Liver (tissue), 9 donors: ENCODE measurements around the gene CCDC196. TPM values are rescaled to one million over a fixed set of nuclear protein-coding genes. Genes with fewer than 3 reads are reported as not detected.

Experiments
- DNase-seq: peaks from one replicate; pipeline ENCODE4 v3.0.0-alpha.2; 2017; ENCODE audit warnings: low spot score
- H3K27ac ChIP-seq, 2 donors: one replicate each; pipeline ENCODE4 v1.7.0; 2013; ENCODE audit warnings: inconsistent platforms in 2 of 2, low read length in 2 of 2, control low read depth in 1 of 2, low read depth in 1 of 2, mild to moderate bottlenecking in 1 of 2
- H3K27me3 ChIP-seq, 4 donors: one replicate each; pipeline versions ENCODE4 v1.6.1 to v1.7.0; 2013; ENCODE audit warnings: low read length in 3 of 4, inconsistent platforms in 1 of 4, mild to moderate bottlenecking in 1 of 4, moderate library complexity in 1 of 4; ENCODE audit not compliant: control insufficient read depth in 4 of 4, insufficient read depth in 4 of 4
- H3K36me3 ChIP-seq, 4 donors: one replicate each; pipeline versions ENCODE4 v1.6.1 to v1.7.0; 2013; ENCODE audit warnings: low read length in 3 of 4, mild to moderate bottlenecking in 3 of 4, low read depth in 1 of 4, moderate library complexity in 1 of 4; ENCODE audit not compliant: control insufficient read depth in 4 of 4, insufficient read depth in 3 of 4
- H3K4me1 ChIP-seq, 4 donors: one replicate each; pipeline versions ENCODE4 v1.6.1 to v1.7.0; 2013; ENCODE audit warnings: low read length in 3 of 4, mild to moderate bottlenecking in 3 of 4, moderate library complexity in 1 of 4; ENCODE audit not compliant: control insufficient read depth in 4 of 4, insufficient read depth in 4 of 4
- H3K4me3 ChIP-seq, 3 donors: one replicate each; pipeline versions ENCODE4 v1.6.1 to v1.7.0; 2013; ENCODE audit warnings: low read length in 3 of 3, control low read depth in 1 of 3, low read depth in 1 of 3, mild to moderate bottlenecking in 1 of 3
- H3K9ac ChIP-seq, 2 donors: one replicate each; pipeline ENCODE4 v1.7.0; 2013; ENCODE audit warnings: low read length in 2 of 2, mild to moderate bottlenecking in 2 of 2, moderate library complexity in 2 of 2, control low read depth in 1 of 2, low read depth in 1 of 2
- H3K9me3 ChIP-seq, 4 donors: one replicate each; pipeline versions ENCODE4 v1.6.1 to v1.7.0; 2013; ENCODE audit warnings: low read length in 3 of 4; ENCODE audit not compliant: control insufficient read depth in 4 of 4
- CTCF ChIP-seq: fragments of 150-350 bp; IDR thresholded peaks from 2 replicates; pipeline ENCODE4 v1.5.1; 2017; ENCODE audit warnings: improper control_type of control experiment, low read depth, low read length; ENCODE audit not compliant: missing input control
- EGR1 ChIP-seq, 2 donors: IDR thresholded peaks; 2 replicates each; pipeline ENCODE4 v1.6.1; 2016 to 2018; ENCODE audit warnings: antibody characterized with exemption in 2 of 2, low read depth in 2 of 2
- FOXA1 ChIP-seq: IDR thresholded peaks from 2 replicates; pipeline ENCODE4 v1.6.1; 2016; ENCODE audit warnings: antibody characterized with exemption
- FOXA2 ChIP-seq: IDR thresholded peaks from 2 replicates; pipeline ENCODE4 v1.6.1; 2016; ENCODE audit warnings: antibody characterized with exemption
- HNF4A ChIP-seq, 2 donors: conservative IDR thresholded peaks; 2 replicates each; pipeline ENCODE4 v1.6.1; 2016; ENCODE audit warnings: antibody characterized with exemption in 2 of 2, mild to moderate bottlenecking in 2 of 2
- HNF4G ChIP-seq: IDR thresholded peaks from 2 replicates; pipeline ENCODE4 v1.6.1; 2016; ENCODE audit warnings: antibody characterized with exemption
- JUND ChIP-seq, 2 donors: IDR thresholded peaks; 2 replicates each; pipeline ENCODE4 v1.6.1; 2016; ENCODE audit warnings: antibody characterized with exemption in 2 of 2
- MAX ChIP-seq: IDR thresholded peaks from 2 replicates; pipeline ENCODE4 v1.6.1; 2016; ENCODE audit warnings: antibody characterized with exemption
- RAD21 ChIP-seq, 2 donors: IDR thresholded peaks; 2 replicates each; pipeline ENCODE4 v1.6.1; 2016; ENCODE audit warnings: antibody characterized with exemption in 2 of 2, mild to moderate bottlenecking in 2 of 2
- REST ChIP-seq: IDR thresholded peaks from 2 replicates; pipeline ENCODE4 v1.6.1; 2016; ENCODE audit warnings: antibody characterized with exemption, mild to moderate bottlenecking
- SP1 ChIP-seq: IDR thresholded peaks from 2 replicates; pipeline ENCODE4 v1.6.1; 2018; ENCODE audit warnings: antibody characterized with exemption, mild to moderate bottlenecking
- ZBTB33 ChIP-seq: IDR thresholded peaks from 2 replicates; pipeline ENCODE4 v1.6.1; 2016; ENCODE audit warnings: antibody characterized with exemption
- WGBS: extraction: QIAGEN DNeasy Blood & Tissue Kit; methylation state at CpG from one replicate; pipeline ENCODE4 v1.1.7; 2013; 5-methylcytosine and 5-hydroxymethylcytosine counted together
- polyA plus RNA-seq, 2 donors: library from polyadenylated mRNA; stranded (reverse) in 1 of 2; unstranded in 1 of 2; fragments of 200-250 nt in 1 of 2; fragments of >200 nt in 1 of 2; fragmentation: Nextera tagmentation in 1 of 2; extraction: Ambion mirVana in 1 of 2; gene quantifications; one replicate each; pipeline versions ENCODE4 v1.2.1 to v1.2.3, GENCODE V29; 2013 to 2015
- total RNA-seq, 2 donors: library from RNA; depleted of rRNA; stranded (reverse); fragments of >200 nt; gene quantifications; one replicate each; pipeline ENCODE4 v1.2.3, GENCODE V29; 2014
- TF ChIP-seq, protein P1 (sequence below): IDR thresholded peaks from 2 replicates; pipeline ENCODE4 v1.6.1; 2016; ENCODE audit warnings: antibody characterized with exemption
- donor health status: healthy.
- donor health status: healthy.
- donor health status: healthy.
- donor health status: healthy.
- donor health status: healthy.

The CCDC196 gene
- total and polyA plus RNA-seq, 4 donors = 5.4 to 11.4 (median 5.7) TPM; not detected in 1

DNA sequence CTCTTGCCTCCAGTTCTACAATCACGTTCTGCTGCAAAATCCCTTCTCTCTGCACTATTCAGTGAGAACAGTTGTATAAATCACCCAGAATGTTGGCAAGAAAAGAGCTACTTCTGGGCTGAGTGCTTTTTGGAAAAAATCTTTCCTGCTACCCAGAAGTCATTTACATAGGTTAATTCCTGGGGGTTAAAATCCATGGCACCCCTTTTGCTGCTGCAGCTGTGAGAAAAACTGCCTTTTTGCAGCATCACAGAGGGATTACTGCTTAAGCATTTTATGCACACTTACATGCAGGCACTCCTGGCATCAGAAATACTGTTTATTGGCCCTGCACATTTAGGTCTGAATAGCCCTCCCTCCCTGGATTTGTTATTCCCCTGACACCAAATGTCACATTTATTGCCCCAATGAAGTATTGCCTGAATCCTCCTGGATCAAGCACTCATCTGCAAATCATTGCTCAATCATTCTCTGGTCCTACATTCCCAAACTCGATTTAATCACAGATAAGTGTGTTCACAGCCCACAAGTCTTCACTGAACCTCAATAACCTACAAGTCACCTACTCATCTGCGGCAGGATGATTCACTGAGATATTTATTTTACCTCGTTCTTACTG is 43.1 kb upstream of the CCDC196 start (continued):
- TF ChIP-seq CTCF = no peak
- no peak for TF ChIP-seq FOXA2
- TF ChIP-seq HNF4G = no peak
- no peak for TF ChIP-seq HNF4A (conservative IDR thresholded peaks at IDR 0.05)

DNA sequence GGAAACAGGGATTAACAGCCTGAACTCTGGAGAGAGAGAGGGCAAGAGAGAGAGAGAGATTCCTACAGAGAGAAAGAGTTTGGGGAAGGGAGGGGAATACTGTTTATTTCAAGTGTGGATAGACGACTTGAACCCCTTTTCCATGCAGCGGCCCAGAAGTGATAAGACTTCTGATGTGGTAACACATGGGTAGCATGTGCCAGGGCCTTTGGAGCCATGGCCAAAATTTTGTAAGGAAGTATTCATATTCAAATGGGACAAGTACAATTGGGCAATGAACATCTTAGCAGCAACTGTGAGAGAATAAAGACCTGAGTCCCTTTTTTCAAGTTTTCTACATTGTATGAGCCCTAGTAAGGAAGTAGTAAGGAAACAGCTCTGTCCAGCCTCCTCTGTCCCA is 42.4 kb upstream of the CCDC196 start:
- H3K9me3 ChIP-seq = peaks cover 0 to 7% (median under 1%) of the 10 kb centered on the region in 4 donors
- no peak for DNase-seq
- H3K4me1 ChIP-seq = no peaks in the 10 kb centered on the region
- 81% methylated on average over 2 of the region's 2 CpGs for WGBS
- no peak overlapping the region for H3K4me3 ChIP-seq
- H3K27me3 ChIP-seq = no peaks in the 10 kb centered on the region
- no peak for TF ChIP-seq HNF4G
- no peak for TF ChIP-seq REST
- TF ChIP-seq, protein P1, sequence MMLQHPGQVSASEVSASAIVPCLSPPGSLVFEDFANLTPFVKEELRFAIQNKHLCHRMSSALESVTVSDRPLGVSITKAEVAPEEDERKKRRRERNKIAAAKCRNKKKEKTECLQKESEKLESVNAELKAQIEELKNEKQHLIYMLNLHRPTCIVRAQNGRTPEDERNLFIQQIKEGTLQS = no peak
- no peak overlapping the region for H3K9ac ChIP-seq
- H3K36me3 ChIP-seq = no peaks in the 10 kb centered on the region
- no peak overlapping the region for H3K27ac ChIP-seq

DNA sequence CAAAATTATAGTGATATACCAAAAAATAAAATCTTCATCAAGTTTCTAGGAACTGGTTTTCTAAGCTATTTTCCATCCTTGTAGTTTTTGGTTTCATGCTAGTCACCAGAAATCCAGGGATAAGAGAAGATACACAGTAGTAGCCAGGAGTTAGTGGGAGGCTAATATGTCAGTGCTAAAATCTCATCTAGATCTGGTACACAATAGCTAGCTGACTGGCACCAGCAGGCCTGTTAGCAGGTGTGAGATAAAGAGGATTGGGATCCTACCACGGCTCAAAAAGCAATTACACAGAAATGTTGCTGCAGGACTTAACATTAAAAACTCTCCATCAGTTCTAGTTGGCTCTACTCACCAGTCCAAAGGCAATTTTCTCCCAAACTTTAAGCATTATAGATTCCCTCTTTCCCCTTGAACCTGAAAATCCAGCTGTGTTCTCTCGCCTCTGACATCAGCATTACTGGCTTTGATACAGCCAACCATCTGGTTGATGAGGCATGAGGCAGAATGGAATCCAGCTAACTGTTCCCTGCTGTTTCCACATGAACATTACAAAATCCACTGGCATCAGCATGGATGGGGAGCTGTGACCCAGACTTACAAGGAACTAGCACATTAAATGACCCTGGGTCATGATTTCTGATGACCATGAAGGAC is 41.8 kb upstream of the CCDC196 start:
- Histone ChIP-seq H3K4me1 (no peaks in the 10 kb centered on the region), H3K4me3 (no peak overlapping the region), H3K9me3 (peaks cover 0 to 7% (median under 1%) of the 10 kb centered on the region in 4 donors), H3K9ac (no peak overlapping the region), H3K27me3 (no peaks in the 10 kb centered on the region), H3K27ac (no peak overlapping the region), H3K36me3 (no peaks in the 10 kb centered on the region)
- TF ChIP-seq MAX (no peak), JUND (IDR thresholded peaks at IDR 0.05) (no peak), ZBTB33 (no peak), HNF4A (conservative IDR thresholded peaks at IDR 0.05) (no peak), RAD21 (IDR thresholded peaks at IDR 0.05) (no peak), EGR1 (IDR thresholded peaks at IDR 0.05; ENCODE audit: low read depth in 2 of 2) (no peak), FOXA1 (no peak), SP1 (no peak)
- TF ChIP-seq, protein P1 = no peak
- WGBS = 87% methylated on average over 2 of the region's 2 CpGs
- DNase-seq = no peak
